ENCODE measurements around the gene EXOG.

Gene EXOG

GRCh38 chr3:38477057-38477820 is 18.9 kb upstream of the EXOG start:
- no peaks in the 10 kb centered on the region for H3K4me1 ChIP-seq
- no peaks in the 10 kb centered on the region for H3K9me3 ChIP-seq
- no peak for DNase-seq
- H3K4me3 ChIP-seq (ENCODE audit: low read depth, low read length) = no peak overlapping the region
- no peaks in the 10 kb centered on the region for H3K27me3 ChIP-seq
- peaks cover 20% of the 10 kb centered on the region for H3K36me3 ChIP-seq
- TF ChIP-seq, protein P1, sequence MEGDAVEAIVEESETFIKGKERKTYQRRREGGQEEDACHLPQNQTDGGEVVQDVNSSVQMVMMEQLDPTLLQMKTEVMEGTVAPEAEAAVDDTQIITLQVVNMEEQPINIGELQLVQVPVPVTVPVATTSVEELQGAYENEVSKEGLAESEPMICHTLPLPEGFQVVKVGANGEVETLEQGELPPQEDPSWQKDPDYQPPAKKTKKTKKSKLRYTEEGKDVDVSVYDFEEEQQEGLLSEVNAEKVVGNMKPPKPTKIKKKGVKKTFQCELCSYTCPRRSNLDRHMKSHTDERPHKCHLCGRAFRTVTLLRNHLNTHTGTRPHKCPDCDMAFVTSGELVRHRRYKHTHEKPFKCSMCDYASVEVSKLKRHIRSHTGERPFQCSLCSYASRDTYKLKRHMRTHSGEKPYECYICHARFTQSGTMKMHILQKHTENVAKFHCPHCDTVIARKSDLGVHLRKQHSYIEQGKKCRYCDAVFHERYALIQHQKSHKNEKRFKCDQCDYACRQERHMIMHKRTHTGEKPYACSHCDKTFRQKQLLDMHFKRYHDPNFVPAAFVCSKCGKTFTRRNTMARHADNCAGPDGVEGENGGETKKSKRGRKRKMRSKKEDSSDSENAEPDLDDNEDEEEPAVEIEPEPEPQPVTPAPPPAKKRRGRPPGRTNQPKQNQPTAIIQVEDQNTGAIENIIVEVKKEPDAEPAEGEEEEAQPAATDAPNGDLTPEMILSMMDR (IDR thresholded peaks at IDR 0.05; ENCODE audit: low read depth, low read length) = no peak

DNA sequence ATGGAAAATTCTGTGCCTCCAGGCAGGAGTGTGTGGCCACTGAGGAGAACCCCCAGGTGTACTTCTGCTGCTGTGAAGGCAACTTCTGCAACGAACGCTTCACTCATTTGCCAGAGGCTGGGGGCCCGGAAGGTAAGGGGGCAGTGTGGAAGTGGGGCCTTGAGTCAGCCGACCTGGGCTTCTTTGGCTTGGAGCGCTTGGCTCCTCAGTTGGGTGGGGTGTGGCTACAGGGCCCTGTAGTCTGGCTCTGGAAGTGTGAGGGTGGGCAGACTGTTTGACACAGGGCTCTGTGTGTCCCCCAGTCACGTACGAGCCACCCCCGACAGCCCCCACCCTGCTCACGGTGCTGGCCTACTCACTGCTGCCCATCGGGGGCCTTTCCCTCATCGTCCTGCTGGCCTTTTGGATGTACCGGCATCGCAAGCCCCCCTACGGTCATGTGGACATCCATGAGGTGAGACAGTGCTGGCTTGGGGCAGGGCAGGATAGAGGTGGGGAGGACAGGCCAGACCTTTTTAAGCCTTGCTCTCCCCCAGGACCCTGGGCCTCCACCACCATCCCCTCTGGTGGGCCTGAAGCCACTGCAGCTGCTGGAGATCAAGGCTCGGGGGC is 18.2 kb upstream of the EXOG start:
- Histone ChIP-seq H3K9me3 (no peaks in the 10 kb centered on the region), H3K4me1 (no peaks in the 10 kb centered on the region), H3K36me3 (peaks cover 20% of the 10 kb centered on the region), H3K27me3 (no peaks in the 10 kb centered on the region), H3K4me3 (ENCODE audit: low read depth, low read length) (no peak overlapping the region)
- TF ChIP-seq, protein P1 (IDR thresholded peaks at IDR 0.05; ENCODE audit: low read depth, low read length) = no peak
- DNase-seq = no peak

DNA sequence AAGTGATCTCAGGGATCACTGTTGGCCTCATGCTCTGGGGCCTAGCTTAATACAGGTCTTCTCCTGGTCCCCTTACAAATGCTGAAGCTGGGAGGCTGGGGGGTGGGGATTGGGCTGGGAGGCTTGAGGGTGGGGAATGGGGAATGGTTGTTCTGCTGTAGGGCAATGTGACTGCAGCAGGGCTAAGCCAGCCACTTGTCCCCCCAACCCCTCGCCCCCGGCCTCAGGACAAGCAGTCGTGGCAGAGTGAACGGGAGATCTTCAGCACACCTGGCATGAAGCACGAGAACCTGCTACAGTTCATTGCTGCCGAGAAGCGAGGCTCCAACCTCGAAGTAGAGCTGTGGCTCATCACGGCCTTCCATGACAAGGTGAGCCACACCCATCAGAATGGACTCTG is 17.2 kb upstream of the EXOG start:
- H3K4me1 ChIP-seq = no peaks in the 10 kb centered on the region
- H3K27me3 ChIP-seq = no peaks in the 10 kb centered on the region
- H3K36me3 ChIP-seq = peaks cover 20% of the 10 kb centered on the region
- DNase-seq = no peak
- H3K9me3 ChIP-seq = no peaks in the 10 kb centered on the region
- TF ChIP-seq, protein P1 (IDR thresholded peaks at IDR 0.05; ENCODE audit: low read depth, low read length) = no peak
- no peak overlapping the region for H3K4me3 ChIP-seq (ENCODE audit: low read depth, low read length)

DNA sequence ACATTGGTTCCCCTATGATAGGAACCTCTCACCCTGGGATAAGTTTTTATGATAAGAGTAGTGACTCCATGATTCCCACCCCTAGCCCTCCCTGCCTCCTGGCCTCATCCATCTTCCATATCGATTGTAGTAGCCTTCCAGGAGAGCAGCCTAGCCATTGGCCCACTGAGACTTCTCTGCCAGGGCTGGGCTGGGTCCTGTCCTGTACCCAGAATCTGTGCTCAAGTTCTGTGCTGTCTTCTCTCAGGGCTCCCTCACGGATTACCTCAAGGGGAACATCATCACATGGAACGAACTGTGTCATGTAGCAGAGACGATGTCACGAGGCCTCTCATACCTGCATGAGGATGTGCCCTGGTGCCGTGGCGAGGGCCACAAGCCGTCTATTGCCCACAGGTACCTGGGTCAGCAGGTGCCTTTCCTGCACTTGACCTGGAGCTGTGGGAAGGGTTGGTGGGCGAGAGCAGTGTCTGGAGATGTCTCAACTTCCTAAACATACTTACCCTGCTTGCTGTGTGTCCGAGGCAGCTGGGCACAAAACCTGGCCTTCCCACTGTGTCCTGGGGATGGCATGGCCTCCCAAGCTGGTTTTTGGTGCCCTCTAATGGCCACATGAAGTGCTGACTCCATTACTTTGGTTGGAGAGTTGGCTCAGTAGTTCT is 16.6 kb upstream of the EXOG start:
- H3K36me3 ChIP-seq = peaks cover 20% of the 10 kb centered on the region
- TF ChIP-seq, protein P1 (IDR thresholded peaks at IDR 0.05; ENCODE audit: low read depth, low read length) = peak; percentile 79
- H3K4me1 ChIP-seq = no peaks in the 10 kb centered on the region
- H3K9me3 ChIP-seq = no peaks in the 10 kb centered on the region
- H3K4me3 ChIP-seq (ENCODE audit: low read depth, low read length) = no peak overlapping the region
- peak; percentile 41 for DNase-seq
- H3K27me3 ChIP-seq = no peaks in the 10 kb centered on the region

DNA sequence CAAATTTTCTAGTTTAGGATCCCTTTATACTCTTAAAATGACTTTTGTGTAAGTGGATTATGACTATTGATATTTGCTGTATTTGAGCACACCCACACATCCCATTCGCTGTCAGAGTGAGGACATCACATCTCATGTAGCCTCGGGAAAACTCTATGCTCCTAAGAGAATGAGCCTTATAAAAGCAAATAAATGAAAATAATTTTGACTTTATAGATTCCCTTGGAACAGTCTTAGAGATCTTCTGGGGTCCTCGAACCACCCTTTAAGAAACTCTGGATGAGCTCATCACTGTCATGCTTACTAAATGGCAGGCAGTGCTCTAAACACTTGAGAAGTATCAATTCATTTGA is 16.1 kb upstream of the EXOG start:
- TF ChIP-seq, protein P1 (IDR thresholded peaks at IDR 0.05; ENCODE audit: low read depth, low read length) = no peak
- DNase-seq = no peak
- Histone ChIP-seq H3K9me3 (no peaks in the 10 kb centered on the region), H3K36me3 (peaks cover 20% of the 10 kb centered on the region), H3K27me3 (no peaks in the 10 kb centered on the region), H3K4me1 (no peaks in the 10 kb centered on the region), H3K4me3 (ENCODE audit: low read depth, low read length) (no peak overlapping the region)

- Histone ChIP-seq H3K9me3 (no peaks in the 10 kb centered on the region), H3K4me3 (ENCODE audit: low read depth, low read length) (no peak overlapping the region), H3K27me3 (no peaks in the 10 kb centered on the region), H3K4me1 (no peaks in the 10 kb centered on the region), H3K36me3 (peaks cover 20% of the 10 kb centered on the region)
- TF ChIP-seq, protein P1 (IDR thresholded peaks at IDR 0.05; ENCODE audit: low read depth, low read length) = no peak
- no peak for DNase-seq
Measured at GRCh38 chr3:38480930-38481329, 15.2 kb upstream of the EXOG start.

Measured in BE2C (cell line).